Ishikawa (cell line): Measurements from ENCODE around the gene RRAD.

Experiments
- TAF1 ChIP-seq: IDR thresholded peaks from 2 replicates; pipeline ENCODE4 v1.6.1; 2012; ENCODE audit warnings: low read depth, mild to moderate bottlenecking
- TEAD4 ChIP-seq: IDR thresholded peaks from 2 replicates; pipeline ENCODE4 v1.6.1; 2012
- USF1 ChIP-seq: IDR thresholded peaks from 2 replicates; pipeline ENCODE4 v1.6.1; 2012
- TF ChIP-seq, protein P1 (sequence below): IDR thresholded peaks from 2 replicates; pipeline ENCODE4 v1.6.1; 2012

DNA sequence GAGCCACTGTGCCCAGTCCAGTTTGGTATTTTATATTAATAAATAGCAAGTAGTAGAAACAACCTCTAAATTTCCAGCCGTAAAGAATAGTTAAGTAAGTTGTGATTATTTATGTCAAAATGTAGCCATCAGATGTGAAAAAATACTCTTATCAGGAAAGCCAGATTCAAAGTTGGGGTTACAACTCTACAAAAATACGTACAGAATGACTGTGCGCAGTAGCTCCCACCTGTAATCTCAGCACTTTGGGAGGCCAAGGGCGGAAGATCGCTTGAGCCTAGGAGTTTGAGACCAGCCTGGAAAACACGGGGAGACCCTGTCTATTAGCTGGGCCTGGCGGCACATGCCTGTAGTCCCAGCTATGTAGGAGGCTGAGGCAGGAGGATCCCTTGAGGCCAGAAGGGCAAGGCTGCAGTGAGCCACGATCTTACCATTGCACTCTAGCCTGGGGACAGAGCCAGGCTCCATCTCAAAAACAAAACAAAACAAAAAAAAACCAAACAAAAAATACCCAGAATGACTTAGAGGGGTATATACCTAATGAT is 43.3 kb downstream of the RRAD start:
- TF ChIP-seq, protein P1, sequence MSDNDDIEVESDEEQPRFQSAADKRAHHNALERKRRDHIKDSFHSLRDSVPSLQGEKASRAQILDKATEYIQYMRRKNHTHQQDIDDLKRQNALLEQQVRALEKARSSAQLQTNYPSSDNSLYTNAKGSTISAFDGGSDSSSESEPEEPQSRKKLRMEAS, result no peak
- no peak for TF ChIP-seq USF1
- no peak for TF ChIP-seq TEAD4
- no peak for TF ChIP-seq TAF1
